Suprapubic skin (tissue), 4 donors: Measurements from ENCODE around the gene CELA1.

Source experiments
- EP300 ChIP-seq: sonication (generic); formaldehyde crosslinking; IDR thresholded peaks from one replicate; pipeline ENCODE4 v1.6.1; 2017; ENCODE audit warnings: antibody characterized with exemption
- POLR2A ChIP-seq, 2 donors: fragments of 450-650 bp; IDR thresholded peaks; one replicate each; pipeline ENCODE4 v1.6.1; 2017; ENCODE audit warnings: antibody characterized with exemption in 2 of 2, mild to moderate bottlenecking in 2 of 2, moderate library complexity in 2 of 2
- POLR2AphosphoS5 ChIP-seq, 3 donors: sonication (generic); formaldehyde crosslinking; IDR thresholded peaks; one replicate each; pipeline ENCODE4 v1.6.1; 2017; ENCODE audit warnings: antibody characterized with exemption in 3 of 3
- TF ChIP-seq, protein P1 (sequence below), 2 donors: fragments of 200-600 bp in 1 of 2; fragments of 450-650 bp in 1 of 2; sonication (generic) in 1 of 2; IDR thresholded peaks; one replicate each; pipeline ENCODE4 v1.5.1; 2016 to 2019; ENCODE audit warnings: antibody characterized with exemption in 2 of 2, mild to moderate bottlenecking in 1 of 2, moderate library complexity in 1 of 2

GRCh38 chr12:51382173-51382572, 35.7 kb upstream of the CELA1 start:
- TF ChIP-seq, protein P1, sequence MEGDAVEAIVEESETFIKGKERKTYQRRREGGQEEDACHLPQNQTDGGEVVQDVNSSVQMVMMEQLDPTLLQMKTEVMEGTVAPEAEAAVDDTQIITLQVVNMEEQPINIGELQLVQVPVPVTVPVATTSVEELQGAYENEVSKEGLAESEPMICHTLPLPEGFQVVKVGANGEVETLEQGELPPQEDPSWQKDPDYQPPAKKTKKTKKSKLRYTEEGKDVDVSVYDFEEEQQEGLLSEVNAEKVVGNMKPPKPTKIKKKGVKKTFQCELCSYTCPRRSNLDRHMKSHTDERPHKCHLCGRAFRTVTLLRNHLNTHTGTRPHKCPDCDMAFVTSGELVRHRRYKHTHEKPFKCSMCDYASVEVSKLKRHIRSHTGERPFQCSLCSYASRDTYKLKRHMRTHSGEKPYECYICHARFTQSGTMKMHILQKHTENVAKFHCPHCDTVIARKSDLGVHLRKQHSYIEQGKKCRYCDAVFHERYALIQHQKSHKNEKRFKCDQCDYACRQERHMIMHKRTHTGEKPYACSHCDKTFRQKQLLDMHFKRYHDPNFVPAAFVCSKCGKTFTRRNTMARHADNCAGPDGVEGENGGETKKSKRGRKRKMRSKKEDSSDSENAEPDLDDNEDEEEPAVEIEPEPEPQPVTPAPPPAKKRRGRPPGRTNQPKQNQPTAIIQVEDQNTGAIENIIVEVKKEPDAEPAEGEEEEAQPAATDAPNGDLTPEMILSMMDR (IDR thresholded peaks at IDR 0.05), result no peak
- no peak for TF ChIP-seq POLR2AphosphoS5 (IDR thresholded peaks at IDR 0.05)
- no peak for TF ChIP-seq POLR2A (IDR thresholded peaks at IDR 0.05)
- no peak for TF ChIP-seq EP300
